UCSD-AML1 (cell line): ENCODE measurements around the gene SYNDIG1L.

Experiments used
- DNase-seq: peaks from one replicate; lab custom pipeline; 2025; ENCODE audit not compliant: unreplicated experiment; lab: John Stamatoyannopoulos, UW

SYNDIG1L gene

GRCh38 chr14:74362361-74362915, 63.6 kb downstream of the SYNDIG1L start:
- peak; percentile 64 for DNase-seq

- DNase-seq, result no peak
These were observed 65.8 kb downstream of the SYNDIG1L start for GRCh38 chr14:74360163-74360562.

- DNase-seq, result no peak
These were observed 67.7 kb downstream of the SYNDIG1L start for GRCh38 chr14:74358176-74358829.

- DNase-seq, result no peak
These were observed 68.4 kb downstream of the SYNDIG1L start for GRCh38 chr14:74357585-74357984.

- no peak for DNase-seq
These were observed 69.0 kb downstream of the SYNDIG1L start for GRCh38 chr14:74356892-74357575.
